GM12878 (cell line): Measurements from ENCODE around the gene HIVEP3. TPM values are rescaled to one million over a fixed set of nuclear protein-coding genes. Genes with fewer than 3 reads are reported as not detected.

Experiments
- ATAC-seq: fragments of 200-7000 bp; cut with Tn5 transposase; 3 replicates; pipeline ENCODE4 v1.9.1; 2020; ENCODE audit warnings: mild to moderate bottlenecking, moderate library complexity
- BruUV-seq: library from RNA; stranded (reverse); fragments of 400-500 nt; replicated peaks from 2 replicates; lab custom pipeline; 2021; lab: Mats Ljungman, UMichigan
- CTCF ChIA-PET: fragments of 300-600 bp; sonication (Branson Sonifier 250); formaldehyde crosslinking; extraction: SDS; loops from one replicate; lab custom pipeline; 2021; ENCODE audit warnings: inconsistent platforms; lab: Yijun Ruan, JAX
- POLR2A ChIA-PET: fragments of 350-600 bp; formaldehyde crosslinking; extraction: SDS; loops from one replicate; lab custom pipeline; 2021; ENCODE audit warnings: inconsistent platforms; lab: Charles Lee
- RAD21 ChIA-PET: fragments of 300-600 bp; sonication (Branson Sonifier 250); formaldehyde crosslinking; loops from one replicate; lab custom pipeline; 2023; ENCODE audit warnings: antibody characterized with exemption; ENCODE audit not compliant: unreplicated experiment; lab: Charles Lee
- SMC1A ChIA-PET: fragments of 300-600 bp; sonication (Branson Sonifier 250); formaldehyde crosslinking; loops from one replicate; lab custom pipeline; 2023; ENCODE audit not compliant: unreplicated experiment, uncharacterized antibody; lab: Charles Lee
- DNase-seq: peaks from one replicate; pipeline ENCODE4 v3.0.0-alpha.2; 2011; ENCODE audit warnings: low read depth, low spot score
- FAIRE-seq: peaks from 3 replicates; lab custom pipeline; 2011; peaks lifted over from hg19 to GRCh38; lab: Jason Lieb, UNC
- H2AFZ ChIP-seq: 2 replicates; pipeline ENCODE4 v1.6.0; 2011; ENCODE audit warnings: low read depth, low read length, control low read depth; ENCODE audit not compliant: control insufficient read depth
- H3K27ac ChIP-seq: 2 replicates; pipeline ENCODE4 v1.5.1; 2011; ENCODE audit warnings: control low read depth; ENCODE audit not compliant: control insufficient read depth, insufficient read depth
- H3K27me3 ChIP-seq, 2 experiments: replicated peaks in 1 of 2; 2 replicates each; pipeline versions ENCODE4 v1.6.0 to v1.6.1; 2011; ENCODE audit warnings: low read length in 1 of 2; ENCODE audit not compliant: control insufficient read depth in 2 of 2, insufficient read depth in 2 of 2
- H3K36me3 ChIP-seq, 2 experiments: 2 replicates each; pipeline ENCODE4 v1.5.1; 2011; ENCODE audit warnings: low read length in 1 of 2; ENCODE audit not compliant: control insufficient read depth in 2 of 2, insufficient read depth in 2 of 2
- H3K4me1 ChIP-seq: 2 replicates; pipeline ENCODE4 v1.6.1; 2011; ENCODE audit warnings: mild to moderate bottlenecking, low read length, moderate library complexity, mixed read lengths; ENCODE audit not compliant: control insufficient read depth, insufficient read depth
- H3K4me2 ChIP-seq: 2 replicates; pipeline ENCODE4 v1.6.0; 2011; ENCODE audit warnings: control low read depth; ENCODE audit not compliant: control insufficient read depth, insufficient read depth
- H3K4me3 ChIP-seq: fragments of 200-600 bp; sonication (generic); 2 replicates; pipeline ENCODE4 v1.5.1; 2016
- H3K79me2 ChIP-seq: 2 replicates; pipeline ENCODE4 v1.6.0; 2011; ENCODE audit warnings: low read length; ENCODE audit not compliant: control insufficient read depth, insufficient read depth
- H3K9ac ChIP-seq: 2 replicates; pipeline ENCODE4 v1.8.0; 2011; ENCODE audit warnings: low read length, control low read depth, mixed read lengths; ENCODE audit not compliant: control insufficient read depth, insufficient read depth
- H3K9me3 ChIP-seq: replicated peaks from 3 replicates; pipeline ENCODE4 v1.5.1; 2011; ENCODE audit warnings: mild to moderate bottlenecking, low read length; ENCODE audit not compliant: control insufficient read depth, insufficient read depth
- H4K20me1 ChIP-seq: 2 replicates; pipeline ENCODE4 v1.6.0; 2011; ENCODE audit not compliant: control insufficient read depth, insufficient read depth
- CBFB ChIP-seq: IDR thresholded peaks from 2 replicates; pipeline ENCODE4 v1.6.1; 2016; ENCODE audit warnings: antibody characterized with exemption, low read depth
- CREB1 ChIP-seq: IDR thresholded peaks from 2 replicates; pipeline ENCODE4 v1.6.1; 2012; ENCODE audit warnings: low read depth, mild to moderate bottlenecking, inconsistent platforms
- CREM ChIP-seq: IDR thresholded peaks from 2 replicates; pipeline ENCODE4 v1.6.1; 2014; ENCODE audit warnings: antibody characterized with exemption, low read depth
- EED ChIP-seq: sonication (generic); IDR thresholded peaks from 2 replicates; pipeline ENCODE4 v1.6.1; 2016; ENCODE audit warnings: antibody characterized with exemption, low read depth
- EGR1 ChIP-seq, 2 experiments: IDR thresholded peaks; 1 replicate in 1 of 2; 2 replicates in 1 of 2; pipeline ENCODE4 v1.6.1; 2011 to 2012; ENCODE audit warnings: low read depth in 2 of 2, low read length in 2 of 2, borderline replicate concordance in 1 of 2, mild to moderate bottlenecking in 1 of 2, moderate library complexity in 1 of 2
- ETV6 ChIP-seq, 2 experiments: fragments of 450-650 bp in 1 of 2; IDR thresholded peaks in 1 of 2; conservative IDR thresholded peaks in 1 of 2; 2 replicates each; pipeline ENCODE4 v1.6.1; 2014; ENCODE audit warnings: antibody characterized with exemption in 1 of 2, borderline replicate concordance in 1 of 2, low read depth in 1 of 2, mild to moderate bottlenecking in 1 of 2, moderate library complexity in 1 of 2
- HDAC6 ChIP-seq: fragments of 200-600 bp; sonication (generic); IDR thresholded peaks from one replicate; pipeline ENCODE4 v1.8.0; 2017; ENCODE audit warnings: antibody characterized with exemption; ENCODE audit not compliant: unreplicated experiment
- IKZF2 ChIP-seq, 2 experiments: fragments of 450-650 bp; IDR thresholded peaks; 2 replicates each; pipeline ENCODE4 v1.6.1; 2017; ENCODE audit warnings: mild to moderate bottlenecking in 2 of 2, moderate library complexity in 2 of 2
- IRF4 ChIP-seq: IDR thresholded peaks from 2 replicates; pipeline ENCODE4 v1.6.1; 2011; ENCODE audit warnings: low read depth, low read length
- JUNB ChIP-seq: IDR thresholded peaks from 2 replicates; pipeline ENCODE4 v1.6.1; 2016; ENCODE audit warnings: antibody characterized with exemption, mild to moderate bottlenecking
- LARP7 ChIP-seq: fragments of 450-650 bp; IDR thresholded peaks from 2 replicates; pipeline ENCODE4 v1.6.1; 2017; ENCODE audit warnings: mild to moderate bottlenecking
- MEF2A ChIP-seq: IDR thresholded peaks from 2 replicates; pipeline ENCODE4 v1.6.1; 2011; ENCODE audit warnings: low read depth, mild to moderate bottlenecking, low read length, moderate library complexity; ENCODE audit not compliant: insufficient read depth
- MEF2B ChIP-seq: fragments of 450-650 bp; IDR thresholded peaks from 2 replicates; pipeline ENCODE4 v1.6.1; 2018; ENCODE audit warnings: mild to moderate bottlenecking, moderate library complexity; ENCODE audit not compliant: partially characterized antibody, poor library complexity, severe bottlenecking
- MTA3 ChIP-seq: IDR thresholded peaks from 2 replicates; pipeline ENCODE4 v1.6.1; 2012; ENCODE audit warnings: low read length, inconsistent platforms, borderline replicate concordance
- PML ChIP-seq: IDR thresholded peaks from 2 replicates; pipeline ENCODE4 v1.6.1; 2012; ENCODE audit warnings: low read length, inconsistent platforms
- POU2F2 ChIP-seq: IDR thresholded peaks from 3 replicates; pipeline ENCODE4 v1.6.1; 2011; ENCODE audit warnings: low read depth, mild to moderate bottlenecking, low read length, borderline replicate concordance
- RELA ChIP-seq: fragments of 450-650 bp; IDR thresholded peaks from 2 replicates; pipeline ENCODE4 v1.8.0; 2014; ENCODE audit warnings: borderline replicate concordance; ENCODE audit not compliant: partially characterized antibody
- RUNX3 ChIP-seq: IDR thresholded peaks from 2 replicates; pipeline ENCODE4 v1.6.1; 2012; ENCODE audit warnings: low read length, inconsistent platforms
- TARDBP ChIP-seq: IDR thresholded peaks from 2 replicates; pipeline ENCODE4 v1.6.1; 2016; ENCODE audit warnings: borderline replicate concordance
- YY1 ChIP-seq: IDR thresholded peaks from 2 replicates; pipeline ENCODE4 v1.6.1; 2011; ENCODE audit warnings: low read depth, mild to moderate bottlenecking, low read length
- WGBS: methylation state at CpG from one replicate; pipeline ENCODE4 v1.1.6; 2016; ENCODE audit warnings: low lambda C conversion rate; ENCODE audit not compliant: insufficient replicate concordance, insufficient coverage; ENCODE audit errors: missing lambda C conversion rate; 5-methylcytosine and 5-hydroxymethylcytosine counted together
- in situ Hi-C: fragments of 300-500 bp; cut with MboI; formaldehyde crosslinking; loops from 9 replicates; pipeline ENCODE4 v1.14.3; 2018; ENCODE audit warnings: mixed read lengths
- intact Hi-C: fragments of 100-400 bp; cut with micrococcal nuclease; formaldehyde crosslinking; loops from one replicate; pipeline ENCODE4 v1.14.2; 2022; ENCODE audit not compliant: unreplicated experiment
- polyA plus RNA-seq, 11 experiments: library from polyadenylated mRNA; depleted of rRNA in 4 of 11; unstranded in 6 of 11; stranded (reverse) in 5 of 11; fragments of >200 nt; fragmentation: Nextera tagmentation in 4 of 11; fragmentation: Illumina TruSeq in 1 of 11; extraction: Ambion mirVana in 4 of 11; extraction: Trizol in 1 of 11; gene quantifications; 1 replicate in 1 of 11; 2 replicates in 10 of 11; pipeline versions ENCODE4 v1.2.1 to v1.2.3, GENCODE V29; 2011 to 2016; ENCODE audit warnings: inconsistent platforms in 2 of 11, missing spikeins in 2 of 11, low read depth in 1 of 11
- total RNA-seq, 4 experiments: library from RNA; depleted of rRNA in 3 of 4; stranded (reverse); fragments of >200 nt in 3 of 4; fragmentation: Illumina TruSeq in 1 of 4; extraction: Trizol in 1 of 4; gene quantifications; 2 replicates each; pipeline versions ENCODE4 v1.2.1 to v1.2.3, GENCODE V29; 2013 to 2021
- TF ChIP-seq, protein P1 (sequence below): IDR thresholded peaks from 2 replicates; pipeline ENCODE4 v1.6.1; 2012; ENCODE audit warnings: low read length, inconsistent platforms
- TF ChIP-seq, protein P2 (sequence below): IDR thresholded peaks from 2 replicates; pipeline ENCODE4 v1.6.1; 2011; ENCODE audit warnings: mild to moderate bottlenecking, low read depth, low read length, moderate library complexity; ENCODE audit not compliant: insufficient replicate concordance

HIVEP3 gene
- total and polyA plus RNA-seq, 10 of the 15 experiments (the other 5 are each of a cell fraction or from before 2014, with no cell fraction given), result 1.8 to 13.6 (median 3.8) TPM

DNA sequence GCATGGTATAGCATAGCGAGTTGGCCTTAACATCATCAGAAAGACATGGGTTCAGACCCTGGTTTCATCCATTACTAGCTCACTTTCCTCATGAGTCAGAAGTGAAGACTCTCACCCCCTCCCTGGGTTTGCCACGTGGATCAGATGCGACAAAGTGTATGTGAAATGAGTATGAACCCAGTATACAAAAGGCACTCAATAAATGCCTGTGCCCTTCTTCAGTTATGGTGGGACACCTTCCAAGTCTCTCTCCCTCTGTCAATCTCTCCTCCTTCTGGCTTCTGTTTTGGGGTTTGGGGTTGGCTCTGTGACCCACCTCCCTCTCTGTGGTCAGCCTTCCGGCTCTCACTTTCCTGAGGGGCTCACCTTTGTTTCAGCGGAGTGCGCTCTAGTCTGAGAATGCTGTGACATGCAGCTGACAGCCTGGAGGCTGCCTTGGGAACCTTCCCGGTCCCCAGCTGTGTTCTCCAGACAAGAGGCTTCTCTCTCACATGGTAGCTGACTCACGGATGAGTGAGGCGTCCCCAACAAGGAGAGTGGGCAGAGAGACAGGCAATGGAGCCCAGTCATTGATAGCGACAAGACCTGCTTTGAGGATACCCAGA lies 279.3 kb downstream of the HIVEP3 start:
- intact Hi-C loops (no loop called here), in situ Hi-C loops (no loop called here)
- H3K9ac ChIP-seq, result no peak overlapping the region; the same call in 1 of the 2 replicates
- CTCF ChIA-PET, result no interaction called here
- no peak overlapping the region for H3K4me3 ChIP-seq
- peak overlapping the region; percentile 54 for H3K27ac ChIP-seq
- BruUV-seq, result no TSS peak
- H3K4me1 ChIP-seq, result peaks cover 43% of the 10 kb centered on the region
- ATAC-seq, result peak; percentile 66
- RAD21 ChIA-PET, result interaction anchor here (0.7 to 7.0 kb wide), 4 partner anchors 18 to 90 kb away, joined by 4 to 83 read pairs (median 8); no protein-coding TSS in a partner anchor
- 26% methylated on average over 10 of the region's 10 CpGs for WGBS
- peak overlapping the region; percentile 54 for H2AFZ ChIP-seq
- H3K27me3 ChIP-seq, result no peaks in the 10 kb centered on the region
- TF ChIP-seq HDAC6, result no peak
- no peak for TF ChIP-seq EGR1 (IDR thresholded peaks at IDR 0.05; ENCODE audit: borderline replicate concordance in 1 of 2, low read depth in 2 of 2, low read length in 2 of 2)
- TF ChIP-seq TARDBP, result 0 out of 2 replicates have a peak, but pooled peaks have one; percentile 13
- 0 out of 4 replicates have a peak, but pooled peaks of 1 of the 2 experiments have one; percentile 6 for TF ChIP-seq IKZF2 (IDR thresholded peaks at IDR 0.05)
- TF ChIP-seq, protein P1, sequence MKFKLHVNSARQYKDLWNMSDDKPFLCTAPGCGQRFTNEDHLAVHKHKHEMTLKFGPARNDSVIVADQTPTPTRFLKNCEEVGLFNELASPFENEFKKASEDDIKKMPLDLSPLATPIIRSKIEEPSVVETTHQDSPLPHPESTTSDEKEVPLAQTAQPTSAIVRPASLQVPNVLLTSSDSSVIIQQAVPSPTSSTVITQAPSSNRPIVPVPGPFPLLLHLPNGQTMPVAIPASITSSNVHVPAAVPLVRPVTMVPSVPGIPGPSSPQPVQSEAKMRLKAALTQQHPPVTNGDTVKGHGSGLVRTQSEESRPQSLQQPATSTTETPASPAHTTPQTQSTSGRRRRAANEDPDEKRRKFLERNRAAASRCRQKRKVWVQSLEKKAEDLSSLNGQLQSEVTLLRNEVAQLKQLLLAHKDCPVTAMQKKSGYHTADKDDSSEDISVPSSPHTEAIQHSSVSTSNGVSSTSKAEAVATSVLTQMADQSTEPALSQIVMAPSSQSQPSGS, result 0 out of 2 replicates have a peak, but pooled peaks have one; percentile 18
- 0 out of 2 replicates have a peak, but pooled peaks have one; percentile 44 for TF ChIP-seq CBFB
- 0 out of 2 replicates have a peak, but pooled peaks have one; percentile 33 for TF ChIP-seq YY1
- 0 out of 2 replicates have a peak, but pooled peaks have one; percentile 9 for TF ChIP-seq PML
- no peak for TF ChIP-seq POU2F2
- peak; percentile 78 for TF ChIP-seq CREB1
- TF ChIP-seq JUNB, result peak; percentile 71
- 0 out of 2 replicates have a peak, but pooled peaks have one; percentile 1 for TF ChIP-seq MEF2A
- TF ChIP-seq MTA3, result peak; percentile 64; the same call in 1 of the 2 replicates
- TF ChIP-seq EED, result peak; percentile 73; the same call in 1 of the 2 replicates
- TF ChIP-seq IRF4, result peak; percentile 76
- TF ChIP-seq RELA, result no peak
- no peak for TF ChIP-seq MEF2B
- peak; percentile 91 for TF ChIP-seq CREM
- peak; percentile 84 for TF ChIP-seq RUNX3
- TF ChIP-seq LARP7, result no peak
- peak in 1 of 2 experiments; percentile 53; a peak in 1 of 4 replicates for TF ChIP-seq ETV6 (conservative IDR thresholded peaks at IDR 0.05 in 1 of 2, IDR thresholded peaks at IDR 0.05 in 1 of 2; ENCODE audit: borderline replicate concordance in 1 of 2, low read depth in 1 of 2)
- TF ChIP-seq, protein P2, sequence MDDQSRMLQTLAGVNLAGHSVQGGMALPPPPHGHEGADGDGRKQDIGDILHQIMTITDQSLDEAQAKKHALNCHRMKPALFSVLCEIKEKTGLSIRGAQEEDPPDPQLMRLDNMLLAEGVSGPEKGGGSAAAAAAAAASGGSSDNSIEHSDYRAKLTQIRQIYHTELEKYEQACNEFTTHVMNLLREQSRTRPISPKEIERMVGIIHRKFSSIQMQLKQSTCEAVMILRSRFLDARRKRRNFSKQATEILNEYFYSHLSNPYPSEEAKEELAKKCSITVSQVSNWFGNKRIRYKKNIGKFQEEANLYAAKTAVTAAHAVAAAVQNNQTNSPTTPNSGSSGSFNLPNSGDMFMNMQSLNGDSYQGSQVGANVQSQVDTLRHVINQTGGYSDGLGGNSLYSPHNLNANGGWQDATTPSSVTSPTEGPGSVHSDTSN, result no peak
- TF ChIP-seq, all 136 proteins: peak for 15
- H3K4me2 ChIP-seq, result peak overlapping the region; percentile 86
- no peaks in the 10 kb centered on the region for H4K20me1 ChIP-seq
- DNase-seq (no peak), FAIRE-seq (peak; percentile 38)
- no peaks in the 10 kb centered on the region; the same call in 1 of the 2 replicates for H3K79me2 ChIP-seq
- ChIA-PET SMC1A (interaction anchor here (0.9 to 8.1 kb wide), 7 partner anchors 16 to 97 kb away, joined by 3 to 102 read pairs (median 3); no protein-coding TSS in a partner anchor), POLR2A (interaction anchor here (0.9 to 3.5 kb wide), 5 partner anchors 13 to 80 kb away, joined by 3 to 15 read pairs (median 3); no protein-coding TSS in a partner anchor)
- no peaks in the 10 kb centered on the region; a peak in 1 of 4 replicates for H3K36me3 ChIP-seq
- H3K9me3 ChIP-seq, result no peaks in the 10 kb centered on the region
